HG03025 (cell line): ENCODE results near the gene DNTT.

Experiments used
- ATAC-seq: cut with Tn5 transposase; IDR thresholded peaks from one replicate; pipeline ENCODE4 v1.9.1; 2021; ENCODE audit warnings: mild to moderate bottlenecking, moderate library complexity; ENCODE audit not compliant: unreplicated experiment, low FRiP score

DNTT gene

DNA sequence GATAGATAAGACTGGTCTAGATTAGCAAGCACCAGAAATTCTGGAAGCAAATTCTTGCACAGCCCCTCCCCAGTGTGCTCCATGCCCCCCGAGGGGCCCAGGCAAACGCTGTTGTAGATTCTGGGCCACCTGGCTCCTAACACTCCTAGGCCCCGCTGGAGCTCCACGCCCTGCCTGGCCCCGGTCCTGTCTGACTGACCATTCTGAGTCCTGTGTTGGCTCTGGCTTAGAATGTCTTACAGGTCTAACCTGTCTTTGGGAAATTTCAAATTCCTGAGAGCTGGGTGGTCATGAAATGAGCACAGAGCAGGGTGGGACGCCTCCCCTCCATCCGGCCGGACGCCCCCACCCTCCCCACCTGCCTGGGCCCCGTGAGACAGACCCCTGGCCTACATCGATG is 67.1 kb downstream of the DNTT start:
- no peak for ATAC-seq

DNA sequence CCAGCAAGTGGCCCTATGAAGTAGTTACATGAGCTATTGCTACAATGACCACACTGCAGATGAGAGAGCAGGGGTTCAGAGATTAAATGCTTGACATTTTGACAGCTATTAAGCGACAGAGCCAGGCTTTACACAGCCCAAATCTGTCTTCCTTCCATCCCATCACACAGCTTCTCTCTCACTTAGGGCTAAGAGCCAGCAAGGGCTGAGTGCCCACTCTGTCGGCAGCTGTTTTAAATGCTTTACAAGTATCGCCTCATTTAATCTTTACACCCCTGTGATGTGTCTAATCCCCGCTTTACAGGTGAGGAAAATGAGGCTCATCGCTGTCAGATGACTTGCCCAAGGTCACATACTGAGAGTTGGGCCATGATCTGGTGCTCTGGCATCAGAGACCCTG is 69.8 kb downstream of the DNTT start:
- ATAC-seq: no peak

DNA sequence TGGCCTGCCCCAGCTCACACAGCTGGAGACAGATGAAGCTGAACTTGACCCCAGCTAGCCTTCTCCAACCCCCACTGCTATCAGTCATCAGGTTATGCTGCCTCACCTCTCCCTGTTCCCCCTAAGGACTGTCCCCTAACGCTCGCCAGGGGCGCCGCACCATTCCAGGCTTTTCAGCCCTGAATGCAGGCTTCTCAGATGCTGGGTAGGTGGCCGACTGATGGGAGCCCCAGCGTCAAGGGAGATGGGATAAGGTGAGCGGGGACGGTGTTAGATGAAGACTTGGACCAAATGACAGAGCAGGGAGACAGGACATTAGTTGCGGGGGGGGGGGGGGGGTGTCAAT is 70.4 kb downstream of the DNTT start:
- no peak for ATAC-seq

DNA sequence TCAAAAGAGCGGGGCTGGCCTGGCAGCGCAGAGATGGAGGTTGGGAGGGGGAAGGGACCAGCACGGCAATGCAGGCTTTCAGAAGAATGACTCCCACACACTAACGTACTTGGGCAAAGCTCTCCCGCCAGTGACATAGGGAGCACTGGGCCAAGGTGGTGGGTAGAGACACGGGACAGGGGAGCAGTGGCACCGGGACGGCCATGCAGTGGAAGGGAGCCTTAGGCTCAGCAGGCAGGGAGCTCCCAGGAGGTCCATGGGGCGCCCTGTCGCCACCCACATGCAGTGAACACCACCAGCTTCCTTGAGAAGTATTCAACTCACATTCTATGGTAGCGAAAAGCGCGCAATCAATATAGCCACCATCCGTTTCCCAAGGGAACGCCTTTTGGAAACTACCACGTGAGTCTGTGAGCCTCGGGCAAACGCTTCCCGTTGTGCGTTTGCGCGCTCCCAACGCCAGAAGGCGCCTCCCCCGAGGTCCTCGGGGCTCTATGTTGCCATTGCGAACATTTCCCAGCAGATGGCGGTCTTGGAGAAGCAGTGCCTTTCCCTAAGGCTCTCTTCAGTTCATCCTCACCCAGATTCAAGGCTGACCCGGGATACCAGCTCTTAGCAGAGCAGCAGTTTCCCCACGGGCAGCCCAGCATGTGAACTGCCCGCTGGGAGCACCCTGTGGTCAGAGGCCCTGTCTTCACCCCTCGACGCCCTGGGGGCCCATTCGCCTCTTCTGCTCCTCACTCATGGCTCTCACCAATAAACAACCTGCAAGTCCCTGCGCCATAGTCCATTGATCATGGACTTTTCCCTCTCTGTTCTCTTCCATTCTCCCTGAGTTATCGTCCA is 71.0 kb downstream of the DNTT start:
- peak; percentile 58 for ATAC-seq

DNA sequence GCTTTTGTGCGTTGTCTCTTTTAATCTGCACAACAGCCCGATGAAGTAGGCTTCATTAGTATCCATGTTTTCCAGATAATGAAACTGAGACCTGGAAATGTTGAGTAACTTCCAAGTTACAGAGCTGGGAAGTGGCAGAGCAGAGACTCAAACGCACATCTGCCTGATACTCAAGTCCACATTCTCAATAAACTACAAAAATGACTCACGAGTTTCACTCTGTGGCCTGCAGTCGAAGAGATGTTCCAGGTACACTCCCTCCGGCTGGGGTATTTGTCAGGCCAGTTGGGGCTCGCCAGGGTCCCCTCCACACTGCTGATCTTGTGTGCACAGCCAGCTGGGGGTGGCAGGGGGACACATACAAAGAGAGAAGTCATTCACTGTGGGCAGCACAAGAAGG is 72.2 kb downstream of the DNTT start:
- no peak for ATAC-seq

DNA sequence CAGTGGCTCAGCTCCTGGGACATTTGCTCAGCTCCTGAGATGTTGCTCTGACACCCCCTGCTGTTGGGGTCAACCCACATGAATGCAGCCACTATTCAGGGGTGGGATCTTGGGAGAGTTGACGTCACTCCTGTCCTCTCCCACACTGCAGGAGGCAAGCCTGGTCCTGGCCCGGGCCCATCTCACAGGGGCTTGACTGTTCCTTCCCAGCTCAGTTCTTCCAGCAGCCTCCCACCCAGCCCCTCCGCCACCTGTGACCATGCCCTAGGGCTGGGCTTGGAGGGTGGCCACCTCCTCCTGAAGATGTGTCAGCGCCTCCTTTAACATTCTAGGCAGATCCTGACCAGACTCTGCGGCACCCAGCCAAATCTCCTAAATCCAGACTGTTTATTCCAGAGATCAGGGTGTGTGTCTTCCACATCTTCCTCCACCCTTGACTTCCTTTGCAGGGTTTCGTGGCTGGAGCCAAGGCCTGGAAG is 73.6 kb downstream of the DNTT start:
- ATAC-seq: no peak

DNA sequence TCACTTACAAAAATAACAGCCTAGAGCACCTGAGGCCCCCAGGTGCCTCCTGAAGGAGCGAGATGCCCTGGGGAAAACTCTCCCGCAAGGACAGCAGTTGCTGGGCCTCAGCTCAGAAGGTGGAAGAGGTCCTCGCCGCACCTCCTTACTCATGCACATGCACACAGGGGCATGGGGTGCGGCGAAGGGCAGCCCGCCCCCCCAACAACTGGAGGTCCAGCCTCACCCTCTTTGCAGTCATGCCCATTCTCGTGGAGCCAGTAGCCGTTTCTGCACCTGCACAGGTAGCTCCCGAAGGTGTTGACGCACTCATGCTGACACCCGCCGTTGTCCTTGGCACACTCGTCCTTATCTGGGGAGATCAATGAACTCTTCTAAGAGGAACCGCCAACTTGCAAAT is 74.5 kb downstream of the DNTT start:
- ATAC-seq: no peak

DNA sequence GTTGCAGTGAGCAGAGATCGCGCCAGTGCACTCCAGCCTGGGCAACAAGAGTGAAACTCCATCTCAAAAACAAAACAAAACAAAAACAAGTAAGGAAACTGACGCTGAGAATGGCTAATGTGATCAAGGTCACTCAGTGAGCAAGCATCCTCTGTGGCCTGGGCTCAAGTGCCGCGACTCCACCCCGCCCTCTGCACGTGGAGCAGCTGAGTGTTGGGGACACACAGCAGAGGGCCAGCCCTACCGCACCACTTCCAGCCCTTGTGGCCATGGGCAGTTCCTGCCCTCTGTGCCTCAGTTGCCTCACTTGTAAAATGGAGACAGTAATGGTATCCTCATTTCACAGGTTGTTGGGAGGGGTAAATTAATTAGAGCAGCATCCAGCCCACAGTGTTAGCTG is 75.5 kb downstream of the DNTT start:
- ATAC-seq: no peak

DNA sequence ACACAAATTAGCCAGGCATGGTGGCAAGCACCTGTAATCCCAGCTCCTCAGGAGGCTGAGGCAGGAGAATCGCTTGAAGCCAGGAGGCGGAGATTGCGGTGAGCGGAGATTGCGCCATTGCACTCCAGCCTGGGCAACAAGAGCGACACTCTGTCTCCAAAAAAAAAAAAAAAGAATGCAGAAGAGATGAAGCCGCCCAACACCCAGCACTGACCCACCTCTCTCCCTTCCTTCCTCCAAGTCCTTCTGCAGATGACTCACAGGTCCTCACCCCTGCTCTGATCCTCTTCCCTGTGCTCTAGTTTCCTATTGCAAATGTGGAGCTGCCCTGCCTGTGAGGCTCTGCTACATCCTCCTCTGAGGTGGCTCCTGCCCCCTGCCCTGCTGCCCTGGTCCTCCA is 76.6 kb downstream of the DNTT start:
- no peak for ATAC-seq

DNA sequence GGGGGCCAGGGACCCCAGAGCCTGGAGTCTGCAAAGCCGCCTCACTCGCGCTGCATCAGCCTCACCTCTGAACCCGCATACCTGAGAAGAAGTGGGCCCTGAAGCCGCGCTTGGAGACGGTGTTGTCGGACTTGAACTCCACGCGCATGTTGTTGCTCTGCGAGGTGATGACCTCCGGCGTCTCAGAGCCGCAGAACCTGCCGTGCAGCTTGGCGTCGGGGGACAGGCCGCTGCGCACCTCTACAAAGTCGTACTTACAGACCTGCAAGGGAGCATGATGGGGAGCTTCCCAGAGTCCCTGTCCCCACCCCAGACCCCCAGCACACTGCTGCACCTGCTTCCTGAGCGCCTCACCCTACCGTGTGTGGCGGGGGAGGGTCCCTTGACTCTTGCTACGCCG is 80.3 kb downstream of the DNTT start:
- ATAC-seq: no peak

DNA sequence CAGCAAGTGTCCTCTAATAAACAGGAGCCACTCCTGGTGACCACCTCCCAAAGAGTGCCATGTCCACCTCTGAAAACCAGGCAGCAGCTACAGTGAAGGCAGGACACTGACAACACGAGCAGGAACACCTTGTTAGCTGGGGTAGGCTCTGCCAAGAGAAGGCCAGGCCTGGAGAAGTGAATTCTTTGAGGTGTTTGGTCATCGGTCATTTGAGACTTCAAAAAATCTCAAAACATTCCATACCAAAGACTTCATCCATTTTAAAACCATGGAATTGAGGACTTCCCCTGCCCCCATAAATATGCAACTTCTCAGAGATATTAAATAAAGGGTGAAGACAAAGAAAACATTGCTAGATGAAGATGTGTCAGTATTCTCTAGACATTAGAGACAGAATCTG is 82.9 kb downstream of the DNTT start:
- ATAC-seq: no peak

DNA sequence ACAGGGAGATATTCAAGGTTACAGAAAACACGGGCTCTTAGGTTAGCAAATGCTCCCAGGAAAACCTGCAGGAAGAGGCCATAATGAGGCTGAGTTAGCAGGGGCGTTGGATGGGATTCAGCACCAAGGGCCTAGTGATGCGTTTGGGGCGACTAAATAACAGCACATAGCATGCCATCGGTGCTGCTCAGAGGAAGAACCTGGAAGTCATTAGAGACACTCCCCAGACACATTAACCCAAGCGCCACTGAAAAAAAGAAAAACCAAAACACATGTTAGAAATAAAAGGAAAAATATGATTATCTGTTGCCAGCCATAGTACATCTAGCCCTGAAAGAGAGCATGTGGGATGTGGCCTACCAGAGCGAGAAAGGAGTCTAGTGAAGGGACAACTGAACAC is 83.4 kb downstream of the DNTT start:
- no peak for ATAC-seq
